ENCODE measurements around the gene IFT25. TPM values are rescaled to one million over a fixed set of nuclear protein-coding genes. Genes with fewer than 3 reads are reported as not detected.

The IFT25 gene
- total and polyA plus RNA-seq, 2 donors from 2014 or later: 29.9 to 36.7 TPM

- H3K36me3 ChIP-seq (ENCODE audit: control insufficient read depth in 2 of 3, insufficient read depth in 3 of 3, low read length in 3 of 3): peaks cover 0 to 8% (median 0%) of the 10 kb centered on the region in 3 donors
- no peaks in the 10 kb centered on the region for H3K27me3 ChIP-seq (ENCODE audit: control insufficient read depth, insufficient read depth, low read length)
- FAIRE-seq: no peak
- TF ChIP-seq CTCF (IDR thresholded peaks at IDR 0.05; ENCODE audit: borderline replicate concordance, extremely low read depth, insufficient read depth): no peak
- no peaks in the 10 kb centered on the region for H3K9me3 ChIP-seq (ENCODE audit: control insufficient read depth in 2 of 3, insufficient read depth in 1 of 3, low read length in 3 of 3)
- DNase-seq: peak in 2 of 5 donors; percentile 31 to 61
- no peaks in the 10 kb centered on the region for H3K4me1 ChIP-seq (ENCODE audit: control insufficient read depth in 2 of 3, insufficient read depth in 2 of 3, low read depth in 1 of 3, low read length in 3 of 3)
- H3K9ac ChIP-seq (ENCODE audit: low read length in 3 of 3): no peak overlapping the region
- H3K27ac ChIP-seq (ENCODE audit: low read depth in 2 of 2, low read length in 2 of 2): no peak overlapping the region
- H3K4me3 ChIP-seq (ENCODE audit: low read length in 3 of 3): no peak overlapping the region
- intact Hi-C loops (cut with DNase I): no loop called here
Observed at GRCh38 chr1:53929246-53929960, 16.1 kb downstream of the IFT25 start.

- Histone ChIP-seq H3K27me3 (ENCODE audit: control insufficient read depth, insufficient read depth, low read length) (no peaks in the 10 kb centered on the region), H3K4me1 (ENCODE audit: control insufficient read depth in 2 of 3, insufficient read depth in 2 of 3, low read depth in 1 of 3, low read length in 3 of 3) (no peaks in the 10 kb centered on the region), H3K4me3 (ENCODE audit: low read length in 3 of 3) (no peak overlapping the region), H3K27ac (ENCODE audit: low read depth in 2 of 2, low read length in 2 of 2) (no peak overlapping the region), H3K9me3 (ENCODE audit: control insufficient read depth in 2 of 3, insufficient read depth in 1 of 3, low read length in 3 of 3) (no peaks in the 10 kb centered on the region), H3K36me3 (ENCODE audit: control insufficient read depth in 2 of 3, insufficient read depth in 3 of 3, low read length in 3 of 3) (peaks cover 0 to 12% (median 2%) of the 10 kb centered on the region in 3 donors), H3K9ac (ENCODE audit: low read length in 3 of 3) (no peak overlapping the region)
- no peak for TF ChIP-seq CTCF (IDR thresholded peaks at IDR 0.05; ENCODE audit: borderline replicate concordance, extremely low read depth, insufficient read depth)
- DNase-seq: no peak
- intact Hi-C loops (cut with DNase I): no loop called here
- FAIRE-seq: no peak
Observed at GRCh38 chr1:53927376-53927881, 18.1 kb downstream of the IFT25 start.

GRCh38 chr1:53919675-53920066 is 25.8 kb downstream of the IFT25 start:
- Histone ChIP-seq H3K4me3 (ENCODE audit: low read length in 3 of 3) (no peak overlapping the region), H3K4me1 (ENCODE audit: control insufficient read depth in 2 of 3, insufficient read depth in 2 of 3, low read depth in 1 of 3, low read length in 3 of 3) (no peaks in the 10 kb centered on the region), H3K36me3 (ENCODE audit: control insufficient read depth in 2 of 3, insufficient read depth in 3 of 3, low read length in 3 of 3) (peaks cover 0 to 7% (median 2%) of the 10 kb centered on the region in 3 donors), H3K9ac (ENCODE audit: low read length in 3 of 3) (no peak overlapping the region), H3K27ac (ENCODE audit: low read depth in 2 of 2, low read length in 2 of 2) (no peak overlapping the region), H3K27me3 (ENCODE audit: control insufficient read depth, insufficient read depth, low read length) (no peaks in the 10 kb centered on the region), H3K9me3 (ENCODE audit: control insufficient read depth in 2 of 3, insufficient read depth in 1 of 3, low read length in 3 of 3) (no peaks in the 10 kb centered on the region)
- intact Hi-C loops (cut with DNase I): no loop called here
- no peak for TF ChIP-seq CTCF (IDR thresholded peaks at IDR 0.05; ENCODE audit: borderline replicate concordance, extremely low read depth, insufficient read depth)
- FAIRE-seq: no peak
- DNase-seq: no peak

Data from kidney (tissue), 14 donors.